Measurements from ENCODE around the gene SIK3. TPM values are rescaled to one million over a fixed set of nuclear protein-coding genes. Genes with fewer than 3 reads are reported as not detected.

Gene SIK3
- total and polyA plus RNA-seq, 4 donors: 6.4 to 64.2 (median 39.0) TPM

DNA sequence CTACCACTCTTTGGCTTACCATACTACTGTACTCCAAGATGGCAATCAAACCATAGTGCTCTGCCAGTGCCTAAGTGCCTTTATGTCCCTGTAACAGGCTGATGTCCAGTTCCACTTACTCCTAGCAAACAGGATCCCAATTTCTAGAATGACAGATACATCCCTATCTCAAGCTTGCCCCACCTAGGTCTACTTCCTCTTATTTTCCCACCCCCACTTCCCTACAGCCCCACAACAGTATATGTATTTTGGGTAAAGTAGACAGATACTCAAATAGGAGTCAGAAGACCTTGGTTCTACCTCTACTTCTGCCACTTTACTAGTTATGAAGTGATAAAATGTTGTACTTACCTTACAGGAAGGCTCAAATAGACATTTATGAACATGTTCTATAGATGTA lies 24.1 kb downstream of the SIK3 start:
- Histone ChIP-seq H3K4me3 (ENCODE audit: low read length in 2 of 2) (no peak overlapping the region), H3K9me3 (ENCODE audit: control insufficient read depth, low read length) (no peaks in the 10 kb centered on the region), H3K27me3 (ENCODE audit: control insufficient read depth in 1 of 2, insufficient read depth in 2 of 2, low read length in 1 of 2) (no peaks in the 10 kb centered on the region), H3K27ac (ENCODE audit: low read depth in 1 of 2, low read length in 2 of 2) (no peak overlapping the region), H3K36me3 (ENCODE audit: control insufficient read depth in 1 of 2, insufficient read depth in 2 of 2, low read length in 1 of 2) (no peaks in the 10 kb centered on the region), H3K4me1 (ENCODE audit: control insufficient read depth in 1 of 2, insufficient read depth in 2 of 2, low read length in 2 of 2) (peaks cover 8 to 13% of the 10 kb centered on the region in 2 donors)
- intact Hi-C loops (cut with DNase I): no loop called here
- ATAC-seq (ENCODE audit: low FRiP score) (no peak), DNase-seq (no peak)

DNA sequence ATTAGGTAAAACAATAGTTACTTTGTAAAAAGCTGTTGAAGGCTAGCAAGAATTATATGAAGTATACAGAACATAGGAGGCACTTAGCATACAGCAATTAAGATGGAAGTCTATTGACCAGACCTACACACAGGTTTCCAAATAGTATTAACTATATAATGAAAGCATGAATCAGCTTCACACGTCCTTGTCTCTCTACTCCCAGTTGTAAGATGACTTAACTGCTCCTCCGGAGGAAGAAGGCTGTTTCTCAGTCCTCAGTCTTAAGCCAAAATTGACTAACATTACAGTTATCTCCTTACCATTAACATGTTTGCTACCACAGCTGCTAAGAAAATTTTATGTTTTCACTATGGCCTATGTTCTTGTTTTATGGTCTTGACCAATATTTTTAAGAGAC lies 24.7 kb downstream of the SIK3 start:
- Histone ChIP-seq H3K36me3 (ENCODE audit: control insufficient read depth in 1 of 2, insufficient read depth in 2 of 2, low read length in 1 of 2) (no peaks in the 10 kb centered on the region), H3K4me3 (ENCODE audit: low read length in 2 of 2) (no peak overlapping the region), H3K4me1 (ENCODE audit: control insufficient read depth in 1 of 2, insufficient read depth in 2 of 2, low read length in 2 of 2) (peaks cover 8 to 13% of the 10 kb centered on the region in 2 donors), H3K27me3 (ENCODE audit: control insufficient read depth in 1 of 2, insufficient read depth in 2 of 2, low read length in 1 of 2) (no peaks in the 10 kb centered on the region), H3K9me3 (ENCODE audit: control insufficient read depth, low read length) (no peaks in the 10 kb centered on the region), H3K27ac (ENCODE audit: low read depth in 1 of 2, low read length in 2 of 2) (no peak overlapping the region)
- intact Hi-C loops (cut with DNase I): no loop called here
- ATAC-seq (ENCODE audit: low FRiP score) (no peak), DNase-seq (no peak)
- 46 to 73% methylated on average over 2 of the region's 2 CpGs for WGBS, 2 donors

DNA sequence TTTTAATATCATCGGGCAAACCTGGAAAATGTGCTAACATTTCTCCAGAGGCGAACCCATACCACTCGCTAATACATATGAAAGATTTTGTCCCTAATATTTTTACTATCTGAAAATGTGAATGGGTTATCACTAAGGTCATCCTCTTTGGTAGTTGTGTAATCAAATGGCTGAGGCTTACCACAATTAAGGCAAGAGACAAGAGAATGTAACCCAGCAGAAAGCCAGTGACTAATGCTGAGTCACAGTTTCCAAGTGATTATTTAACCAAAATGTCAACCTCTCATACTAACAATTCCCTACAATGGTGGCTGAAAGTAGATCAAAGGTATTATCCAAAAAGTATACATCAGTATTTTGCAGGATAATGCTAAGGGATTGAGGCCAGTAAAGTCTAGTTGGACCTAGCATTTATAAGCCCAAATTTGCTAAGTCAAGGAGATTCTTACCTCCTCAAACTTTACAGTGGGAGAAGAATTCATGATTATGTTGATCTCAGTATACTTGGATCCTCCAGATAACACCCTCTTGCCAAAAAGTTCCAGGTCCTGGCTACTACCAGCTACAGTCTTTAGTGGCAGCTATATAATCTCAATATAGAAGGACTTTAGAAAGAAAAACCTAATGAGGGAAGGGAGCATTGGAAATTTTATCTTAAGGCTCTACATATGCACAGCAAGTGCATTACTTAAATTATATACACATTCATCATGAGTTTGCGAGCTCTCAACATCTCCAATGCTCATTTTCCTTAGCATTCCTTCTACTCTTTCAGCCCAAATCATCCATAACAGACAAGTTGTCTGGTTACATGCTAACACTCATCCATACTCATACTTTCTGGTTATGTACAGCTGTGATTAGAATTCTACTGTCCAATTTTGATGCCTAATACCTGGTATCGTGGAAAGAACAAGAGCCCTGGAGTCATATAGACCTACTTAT lies 25.4 kb downstream of the SIK3 start:
- peaks cover 8 to 13% of the 10 kb centered on the region in 2 donors for H3K4me1 ChIP-seq (ENCODE audit: control insufficient read depth in 1 of 2, insufficient read depth in 2 of 2, low read length in 2 of 2)
- H3K27me3 ChIP-seq (ENCODE audit: control insufficient read depth in 1 of 2, insufficient read depth in 2 of 2, low read length in 1 of 2): no peaks in the 10 kb centered on the region
- H3K4me3 ChIP-seq (ENCODE audit: low read length in 2 of 2): no peak overlapping the region
- H3K27ac ChIP-seq (ENCODE audit: low read depth in 1 of 2, low read length in 2 of 2): no peak overlapping the region
- DNase-seq: no peak
- 71 to 92% methylated on average over 5 of the region's 5 CpGs for WGBS, 2 donors
- intact Hi-C loops (cut with DNase I): no loop called here
- ATAC-seq (ENCODE audit: low FRiP score): peak; percentile 82
- H3K36me3 ChIP-seq (ENCODE audit: control insufficient read depth in 1 of 2, insufficient read depth in 2 of 2, low read length in 1 of 2): no peaks in the 10 kb centered on the region
- no peaks in the 10 kb centered on the region for H3K9me3 ChIP-seq (ENCODE audit: control insufficient read depth, low read length)

DNA sequence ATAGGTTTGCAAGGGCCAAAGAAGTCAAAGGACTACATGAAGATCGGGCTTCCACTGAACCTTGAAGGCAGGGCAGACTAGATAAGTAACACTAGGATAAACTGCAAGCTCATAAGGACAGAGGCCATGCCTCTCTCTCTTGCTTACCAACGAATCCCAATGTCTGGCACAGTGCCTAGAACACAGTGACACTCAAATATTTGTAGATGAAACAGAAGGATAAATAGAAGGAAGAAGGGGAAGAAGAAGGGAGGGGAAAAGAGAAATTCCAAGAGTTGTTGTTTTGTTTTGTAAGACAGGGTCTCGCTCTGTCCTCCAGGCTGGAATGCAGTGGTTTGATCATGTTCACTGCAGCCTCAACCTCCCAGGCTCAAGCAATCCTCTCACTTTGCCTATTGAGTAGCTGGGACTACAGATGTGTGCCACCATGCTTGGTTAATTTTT lies 26.9 kb downstream of the SIK3 start:
- WGBS, 2 donors: 59 to 64% methylated on average over 3 of the region's 3 CpGs
- intact Hi-C loops (cut with DNase I): no loop called here
- H3K27me3 ChIP-seq (ENCODE audit: control insufficient read depth in 1 of 2, insufficient read depth in 2 of 2, low read length in 1 of 2): no peaks in the 10 kb centered on the region
- DNase-seq (no peak), ATAC-seq (ENCODE audit: low FRiP score) (no peak)
- no peak overlapping the region for H3K4me3 ChIP-seq (ENCODE audit: low read length in 2 of 2)
- no peaks in the 10 kb centered on the region for H3K36me3 ChIP-seq (ENCODE audit: control insufficient read depth in 1 of 2, insufficient read depth in 2 of 2, low read length in 1 of 2)
- peaks cover 3 to 9% of the 10 kb centered on the region in 2 donors for H3K4me1 ChIP-seq (ENCODE audit: control insufficient read depth in 1 of 2, insufficient read depth in 2 of 2, low read length in 2 of 2)
- no peak overlapping the region for H3K27ac ChIP-seq (ENCODE audit: low read depth in 1 of 2, low read length in 2 of 2)
- H3K9me3 ChIP-seq (ENCODE audit: control insufficient read depth, low read length): no peaks in the 10 kb centered on the region

DNA sequence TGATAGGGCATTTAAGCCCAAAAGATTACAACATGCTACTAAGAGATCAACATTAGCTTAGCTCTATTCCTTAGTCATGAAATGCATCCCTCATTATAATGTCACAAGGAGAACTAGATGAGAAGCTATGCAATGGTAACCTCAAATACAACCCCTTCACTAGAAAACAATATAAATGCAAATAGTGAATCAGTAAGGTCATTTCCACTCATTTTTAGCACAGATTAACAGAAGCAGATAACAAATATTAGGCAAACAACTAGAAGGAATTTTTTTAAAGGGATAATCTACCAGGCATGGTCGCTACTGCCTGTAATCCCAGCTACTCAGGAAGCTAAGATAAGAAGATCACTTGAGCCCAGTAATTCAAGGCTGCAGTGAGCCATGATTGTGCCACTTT lies 28.2 kb downstream of the SIK3 start:
- no peak for DNase-seq
- intact Hi-C loops (cut with DNase I): no loop called here
- H3K4me3 ChIP-seq (ENCODE audit: low read length in 2 of 2): no peak overlapping the region
- ATAC-seq (ENCODE audit: low FRiP score): no peak
- no peaks in the 10 kb centered on the region for H3K36me3 ChIP-seq (ENCODE audit: control insufficient read depth in 1 of 2, insufficient read depth in 2 of 2, low read length in 1 of 2)
- no peak overlapping the region for H3K27ac ChIP-seq (ENCODE audit: low read depth in 1 of 2, low read length in 2 of 2)
- no peaks in the 10 kb centered on the region for H3K9me3 ChIP-seq (ENCODE audit: control insufficient read depth, low read length)
- H3K4me1 ChIP-seq (ENCODE audit: control insufficient read depth in 1 of 2, insufficient read depth in 2 of 2, low read length in 2 of 2): peaks cover 3 to 9% of the 10 kb centered on the region in 2 donors
- H3K27me3 ChIP-seq (ENCODE audit: control insufficient read depth in 1 of 2, insufficient read depth in 2 of 2, low read length in 1 of 2): no peaks in the 10 kb centered on the region
- 68 to 77% methylated on average over 1 of the region's 1 CpG for WGBS, 2 donors

DNA sequence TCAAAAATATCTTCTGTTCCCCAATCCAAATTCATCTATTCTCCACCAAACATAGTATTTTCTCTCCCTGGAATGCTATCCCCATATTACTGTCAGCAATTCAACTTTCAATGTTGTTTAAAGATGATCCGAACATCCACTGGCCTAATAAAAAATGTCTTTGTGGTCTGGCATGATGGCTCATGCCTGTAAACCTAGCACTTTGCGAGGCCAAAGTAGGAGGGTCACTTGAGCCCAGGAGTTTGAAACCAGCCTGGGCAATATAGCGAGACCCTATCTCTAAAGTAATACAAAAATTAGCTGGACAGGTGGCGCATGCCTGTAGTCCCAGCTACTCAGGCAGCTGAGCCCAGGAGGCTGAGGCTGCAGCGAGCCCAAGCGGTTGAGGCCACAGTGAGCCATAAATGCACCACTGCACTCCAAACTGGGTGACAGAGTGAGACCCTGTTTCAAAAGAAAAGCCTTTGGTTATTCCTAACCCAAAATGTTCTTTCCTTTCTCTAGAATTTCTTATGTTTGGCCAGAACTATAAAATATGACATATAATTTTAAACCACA lies 29.8 kb downstream of the SIK3 start:
- Histone ChIP-seq H3K36me3 (ENCODE audit: control insufficient read depth in 1 of 2, insufficient read depth in 2 of 2, low read length in 1 of 2) (no peaks in the 10 kb centered on the region), H3K27ac (ENCODE audit: low read depth in 1 of 2, low read length in 2 of 2) (no peak overlapping the region), H3K4me3 (ENCODE audit: low read length in 2 of 2) (no peak overlapping the region), H3K9me3 (ENCODE audit: control insufficient read depth, low read length) (no peaks in the 10 kb centered on the region), H3K27me3 (ENCODE audit: control insufficient read depth in 1 of 2, insufficient read depth in 2 of 2, low read length in 1 of 2) (no peaks in the 10 kb centered on the region), H3K4me1 (ENCODE audit: control insufficient read depth in 1 of 2, insufficient read depth in 2 of 2, low read length in 2 of 2) (peaks cover 3 to 9% of the 10 kb centered on the region in 2 donors)
- intact Hi-C loops (cut with DNase I): no loop called here
- DNase-seq: no peak
- WGBS, 2 donors: 96% methylated on average over 6 of the region's 6 CpGs
- ATAC-seq (ENCODE audit: low FRiP score): no peak

DNA sequence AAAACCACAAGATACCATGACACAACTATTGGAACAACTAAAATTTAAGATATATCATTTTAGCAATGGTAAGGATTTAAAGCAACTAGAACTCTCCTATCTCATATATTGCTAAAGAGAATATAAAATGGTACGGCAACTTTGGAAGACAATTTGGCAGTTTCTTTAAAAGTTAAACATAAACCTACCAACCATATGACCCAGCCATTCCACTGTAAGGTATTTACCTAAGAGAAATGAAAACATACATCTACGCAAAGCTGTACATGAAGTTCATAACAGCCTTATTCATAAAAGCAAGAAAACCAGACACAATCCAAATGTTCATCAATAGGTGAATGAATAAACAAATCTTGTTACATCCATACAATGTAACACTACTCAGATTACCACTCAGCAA lies 31.3 kb downstream of the SIK3 start:
- ATAC-seq (ENCODE audit: low FRiP score) (no peak), DNase-seq (no peak)
- no peaks in the 10 kb centered on the region for H3K27me3 ChIP-seq (ENCODE audit: control insufficient read depth in 1 of 2, insufficient read depth in 2 of 2, low read length in 1 of 2)
- H3K36me3 ChIP-seq (ENCODE audit: control insufficient read depth in 1 of 2, insufficient read depth in 2 of 2, low read length in 1 of 2): no peaks in the 10 kb centered on the region
- peaks cover 3 to 5% of the 10 kb centered on the region in 2 donors for H3K4me1 ChIP-seq (ENCODE audit: control insufficient read depth in 1 of 2, insufficient read depth in 2 of 2, low read length in 2 of 2)
- 94 to 98% methylated on average over 2 of the region's 2 CpGs for WGBS, 2 donors
- H3K27ac ChIP-seq (ENCODE audit: low read depth in 1 of 2, low read length in 2 of 2): no peak overlapping the region
- intact Hi-C loops (cut with DNase I): no loop called here
- no peak overlapping the region for H3K4me3 ChIP-seq (ENCODE audit: low read length in 2 of 2)
- H3K9me3 ChIP-seq (ENCODE audit: control insufficient read depth, low read length): no peaks in the 10 kb centered on the region

DNA sequence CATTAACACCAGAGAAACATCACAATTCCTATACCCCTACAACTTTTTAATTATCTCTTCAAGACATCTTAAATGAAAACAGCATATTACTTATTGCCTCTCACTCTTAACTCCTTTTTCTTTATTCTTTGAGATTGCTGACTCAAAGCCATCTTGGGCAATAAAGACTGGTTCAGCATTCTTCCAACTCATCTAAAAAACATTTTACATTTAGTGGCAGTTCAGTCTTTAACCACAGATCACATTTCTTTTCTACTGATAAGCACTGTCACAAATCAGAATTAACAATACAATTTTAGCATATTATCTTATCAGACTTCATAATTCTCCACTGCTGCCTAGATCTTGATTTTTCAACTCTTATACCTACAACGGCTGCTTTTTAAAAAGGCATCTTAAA lies 34.0 kb downstream of the SIK3 start:
- no peak overlapping the region for H3K27ac ChIP-seq (ENCODE audit: low read depth in 1 of 2, low read length in 2 of 2)
- intact Hi-C loops (cut with DNase I): no loop called here
- DNase-seq: no peak
- ATAC-seq (ENCODE audit: low FRiP score): no peak
- H3K4me1 ChIP-seq (ENCODE audit: control insufficient read depth in 1 of 2, insufficient read depth in 2 of 2, low read length in 2 of 2): peaks cover 0 to 2% of the 10 kb centered on the region in 2 donors
- no peak overlapping the region for H3K4me3 ChIP-seq (ENCODE audit: low read length in 2 of 2)
- H3K27me3 ChIP-seq (ENCODE audit: control insufficient read depth in 1 of 2, insufficient read depth in 2 of 2, low read length in 1 of 2): no peaks in the 10 kb centered on the region
- H3K9me3 ChIP-seq (ENCODE audit: control insufficient read depth, low read length): no peaks in the 10 kb centered on the region
- H3K36me3 ChIP-seq (ENCODE audit: control insufficient read depth in 1 of 2, insufficient read depth in 2 of 2, low read length in 1 of 2): no peaks in the 10 kb centered on the region
- 24 to 28% methylated on average over 1 of the region's 1 CpG for WGBS, 2 donors

DNA sequence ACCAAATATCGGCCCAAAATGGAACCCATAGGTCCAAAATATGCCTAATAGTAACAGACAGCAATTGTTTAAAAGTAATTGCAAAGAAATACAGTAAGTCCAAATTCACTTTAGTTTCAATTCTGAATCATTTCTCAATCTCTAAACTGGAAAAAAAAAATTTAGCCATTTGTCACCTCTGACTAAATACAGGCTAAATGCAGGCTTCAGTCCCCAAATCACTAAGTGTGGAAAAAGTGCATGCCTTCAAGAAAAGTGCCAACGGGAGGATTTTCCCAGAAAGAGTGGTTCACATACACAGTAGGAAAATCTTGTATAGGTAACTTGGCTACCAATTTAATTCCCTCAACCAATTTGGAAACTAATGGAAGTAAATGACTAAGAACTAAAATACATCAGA lies 35.7 kb downstream of the SIK3 start:
- no peaks in the 10 kb centered on the region for H3K36me3 ChIP-seq (ENCODE audit: control insufficient read depth in 1 of 2, insufficient read depth in 2 of 2, low read length in 1 of 2)
- 67 to 80% methylated on average over 2 of the region's 2 CpGs for WGBS, 2 donors
- intact Hi-C loops (cut with DNase I): no loop called here
- H3K9me3 ChIP-seq (ENCODE audit: control insufficient read depth, low read length): no peaks in the 10 kb centered on the region
- ATAC-seq (ENCODE audit: low FRiP score) (no peak), DNase-seq (no peak)
- H3K27me3 ChIP-seq (ENCODE audit: control insufficient read depth in 1 of 2, insufficient read depth in 2 of 2, low read length in 1 of 2): no peaks in the 10 kb centered on the region
- H3K4me1 ChIP-seq (ENCODE audit: control insufficient read depth in 1 of 2, insufficient read depth in 2 of 2, low read length in 2 of 2): peaks cover 0 to 2% of the 10 kb centered on the region in 2 donors
- H3K27ac ChIP-seq (ENCODE audit: low read depth in 1 of 2, low read length in 2 of 2): no peak overlapping the region
- H3K4me3 ChIP-seq (ENCODE audit: low read length in 2 of 2): no peak overlapping the region
